C4-2B (cell line): ENCODE data around the gene SIVA1.
"Not testable (repeated sequence)": the region's sequence is repeated elsewhere in the genome, so short reads cannot be mapped to it uniquely, and the experiment has no call there.

Experiments used
- H3K27ac ChIP-seq: fragments of 450-650 bp; 2 replicates; pipeline ENCODE4 v1.5.1; 2017
- CTCF ChIP-seq: fragments of 450-650 bp; conservative IDR thresholded peaks from 2 replicates; pipeline ENCODE4 v1.5.1; 2017; ENCODE audit warnings: mild to moderate bottlenecking
- ZFX ChIP-seq: fragments of 450-650 bp; IDR thresholded peaks from 2 replicates; pipeline ENCODE4 v1.6.1; 2017

Gene SIVA1

GRCh38 chr14:104726600-104727451 lies 26.1 kb upstream of the SIVA1 start:
- TF ChIP-seq ZFX (no peak), CTCF (no peak)
- no peak overlapping the region for H3K27ac ChIP-seq

GRCh38 chr14:104728631-104729030 lies 24.3 kb upstream of the SIVA1 start:
- H3K27ac ChIP-seq = no peak overlapping the region
- TF ChIP-seq CTCF (no peak), ZFX (no peak)

GRCh38 chr14:104729176-104729834 lies 23.6 kb upstream of the SIVA1 start:
- H3K27ac ChIP-seq = not testable (repeated sequence)

- TF ChIP-seq CTCF = no peak
- no peak for TF ChIP-seq ZFX
- no peak overlapping the region for H3K27ac ChIP-seq
Observed at GRCh38 chr14:104729835-104730181, 23.1 kb upstream of the SIVA1 start.

- no peak overlapping the region for H3K27ac ChIP-seq
- TF ChIP-seq ZFX = no peak
- TF ChIP-seq CTCF = no peak
Observed at GRCh38 chr14:104730487-104730886, 22.5 kb upstream of the SIVA1 start.

GRCh38 chr14:104731320-104732294 lies 21.3 kb upstream of the SIVA1 start:
- no peak overlapping the region for H3K27ac ChIP-seq
- TF ChIP-seq CTCF (no peak; the same call in 1 of the 2 replicates), ZFX (no peak)

- TF ChIP-seq CTCF (no peak), ZFX (no peak)
- H3K27ac ChIP-seq = no peak overlapping the region
Observed at GRCh38 chr14:104732355-104732804, 20.6 kb upstream of the SIVA1 start.
